GM18873 (cell line): Measurements from ENCODE around the gene OBP2B.

Experiments
- ATAC-seq: cut with Tn5 transposase; IDR thresholded peaks from one replicate; pipeline ENCODE4 v1.9.1; 2021; ENCODE audit warnings: mild to moderate bottlenecking, moderate library complexity, moderate number of reproducible peaks; ENCODE audit not compliant: unreplicated experiment, low FRiP score

OBP2B gene

DNA sequence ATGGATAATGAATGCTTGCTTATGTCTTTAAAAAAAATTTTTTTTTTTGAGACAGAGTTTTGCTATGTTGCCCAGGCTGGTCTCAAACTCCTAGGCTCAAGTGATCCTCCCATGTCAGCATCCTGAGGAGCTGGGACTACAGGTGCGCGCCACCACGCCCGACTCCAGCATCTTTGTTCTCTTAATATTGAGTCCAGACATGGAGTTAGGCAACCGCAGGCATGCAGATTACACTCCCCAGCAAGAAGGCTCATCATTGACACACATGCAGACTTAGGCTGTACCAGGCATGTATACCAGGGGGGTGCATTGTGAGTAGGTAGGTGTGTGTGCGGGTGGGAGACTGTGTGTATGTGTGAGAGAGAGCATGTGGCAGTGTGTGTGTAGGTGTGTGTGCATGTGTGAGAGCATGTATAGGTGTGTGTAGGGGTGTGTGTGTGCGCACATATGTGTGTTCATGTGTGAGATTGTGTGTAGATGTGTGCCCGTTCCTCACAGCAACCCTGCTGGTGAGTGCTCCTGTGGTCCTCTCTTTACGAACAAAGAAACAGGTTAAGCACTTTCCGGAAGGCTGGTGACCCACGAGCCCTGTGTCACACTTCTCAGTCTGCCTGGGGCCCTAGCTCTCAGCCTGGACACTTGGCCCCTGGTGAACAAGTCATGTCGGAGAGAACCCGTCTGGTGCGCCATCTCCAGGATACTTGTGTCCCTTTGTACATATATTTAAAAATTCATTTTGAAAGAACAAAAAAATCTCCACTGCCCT lies 6.2 kb downstream of the OBP2B start:
- ATAC-seq, result no peak

DNA sequence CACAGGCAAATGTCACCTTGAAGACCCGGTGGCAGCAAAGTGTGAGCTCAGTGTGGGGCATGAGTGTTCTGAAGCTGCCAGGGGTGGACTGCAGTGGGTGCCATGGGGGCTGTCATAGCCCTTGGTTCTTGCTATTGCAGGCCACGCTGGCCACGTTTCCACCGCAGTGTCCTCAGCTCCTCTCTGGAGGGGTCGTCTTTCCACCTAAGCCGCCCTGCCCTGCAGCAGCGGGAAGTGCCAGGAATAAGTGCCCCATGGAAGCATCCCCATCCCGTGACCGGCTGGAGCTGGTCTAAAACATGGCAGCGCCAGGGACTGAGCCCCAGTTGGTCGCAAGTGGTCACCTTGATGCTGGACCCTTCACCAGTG lies 6.9 kb downstream of the OBP2B start:
- no peak for ATAC-seq

DNA sequence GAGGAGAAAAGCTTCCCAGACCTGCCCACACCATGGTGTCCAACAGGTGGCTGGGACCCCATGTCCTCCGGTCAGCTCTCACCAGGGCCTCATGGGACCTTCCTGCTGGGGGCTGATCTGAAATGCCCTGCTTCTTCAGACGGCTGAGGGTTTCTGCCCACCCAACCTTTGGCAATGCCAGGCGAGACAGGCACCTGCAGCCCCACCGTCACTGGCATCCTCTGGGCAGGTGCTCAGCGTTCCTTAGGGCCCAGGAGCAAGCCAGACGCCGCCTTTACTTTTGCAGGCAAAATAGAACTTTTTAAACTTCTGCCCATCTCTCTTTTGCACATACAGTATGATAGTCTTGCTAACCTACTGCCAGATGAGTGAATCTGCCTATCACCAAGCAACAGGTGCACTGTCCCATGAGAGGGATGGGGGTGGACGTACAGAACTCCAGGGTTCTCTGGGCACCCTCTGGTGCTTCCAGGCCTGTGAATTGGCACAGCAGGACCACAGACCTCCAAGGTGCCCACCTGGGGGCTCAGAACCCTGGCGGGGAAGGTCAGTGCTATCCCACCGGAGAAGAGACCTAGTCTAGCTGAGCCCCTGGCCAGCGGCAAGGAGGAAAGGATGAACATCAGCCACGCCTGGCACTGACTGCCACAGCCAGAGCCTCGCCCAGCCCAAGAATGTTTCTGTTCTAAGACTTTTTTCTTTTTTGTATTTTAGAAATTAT lies 7.5 kb downstream of the OBP2B start:
- no peak for ATAC-seq

DNA sequence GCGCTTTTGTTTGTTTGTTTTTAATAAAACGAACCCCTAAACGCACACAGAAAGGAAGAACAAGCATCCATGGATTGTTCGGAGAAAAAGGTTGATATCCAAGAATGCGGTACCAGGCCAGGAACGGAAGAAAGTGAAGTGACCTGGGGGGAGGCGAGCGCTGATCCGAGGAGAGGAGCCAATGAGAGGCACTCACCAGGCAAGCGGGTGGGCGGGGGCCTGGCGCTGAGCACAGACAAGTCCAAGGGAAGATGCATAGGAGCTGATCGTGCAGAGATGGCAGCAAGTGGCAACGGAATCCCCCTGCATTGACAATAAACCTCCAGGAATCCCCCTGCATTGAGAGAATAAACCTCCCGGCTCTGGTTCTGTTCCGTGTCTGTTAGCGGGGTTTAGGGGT lies 8.4 kb downstream of the OBP2B start:
- no peak for ATAC-seq

DNA sequence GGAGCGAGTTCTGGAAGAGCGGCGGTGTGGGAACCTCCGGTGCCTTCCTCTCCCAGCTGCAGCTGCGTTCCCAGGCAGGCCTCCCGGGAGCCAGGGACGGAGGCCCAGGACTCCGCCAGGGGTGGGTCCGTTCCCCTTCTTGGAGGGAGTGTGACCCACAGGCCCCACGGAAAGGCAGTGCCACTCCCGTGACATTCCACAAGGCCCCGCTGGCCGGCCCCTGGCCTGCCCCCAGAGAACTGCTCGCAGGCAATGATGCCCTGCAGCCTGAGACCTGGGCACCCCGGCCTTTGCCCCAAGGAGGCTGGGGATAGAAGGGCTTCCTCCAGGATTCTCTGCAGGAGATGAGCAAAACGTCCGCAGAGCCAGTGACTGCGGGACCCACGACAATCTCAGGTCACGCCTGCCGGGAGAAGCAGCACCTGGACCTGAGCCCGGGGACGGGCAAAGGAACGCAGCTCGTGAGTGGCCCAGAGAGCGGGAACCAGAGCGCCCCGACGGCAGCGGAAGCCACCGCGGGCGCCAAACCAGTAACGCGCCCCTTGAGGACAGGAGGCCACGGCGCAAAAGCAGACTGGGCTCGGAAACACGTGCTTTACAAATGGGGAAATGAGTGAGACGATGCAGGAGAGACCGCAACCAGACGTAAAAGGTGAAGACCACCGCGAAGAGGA lies 9.3 kb downstream of the OBP2B start:
- ATAC-seq, result no peak

DNA sequence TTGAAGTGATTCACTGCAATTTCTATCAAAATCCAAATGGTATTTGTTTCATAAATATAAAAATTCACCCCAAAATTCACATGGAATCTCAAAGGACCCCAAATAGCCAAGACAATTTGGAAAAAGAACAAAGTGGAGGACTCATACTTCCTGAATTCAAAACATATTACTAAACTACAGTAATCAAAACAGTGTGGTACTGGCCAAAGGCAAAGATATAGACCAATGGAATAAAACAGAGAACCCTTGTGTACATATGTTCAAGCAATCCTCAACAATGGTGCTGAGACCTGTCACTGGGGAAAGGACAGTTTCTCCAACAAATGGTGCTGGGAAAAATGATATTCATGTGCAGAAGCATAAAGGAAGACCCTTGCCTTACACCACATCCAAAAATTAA lies 14.0 kb downstream of the OBP2B start:
- ATAC-seq, result no peak

DNA sequence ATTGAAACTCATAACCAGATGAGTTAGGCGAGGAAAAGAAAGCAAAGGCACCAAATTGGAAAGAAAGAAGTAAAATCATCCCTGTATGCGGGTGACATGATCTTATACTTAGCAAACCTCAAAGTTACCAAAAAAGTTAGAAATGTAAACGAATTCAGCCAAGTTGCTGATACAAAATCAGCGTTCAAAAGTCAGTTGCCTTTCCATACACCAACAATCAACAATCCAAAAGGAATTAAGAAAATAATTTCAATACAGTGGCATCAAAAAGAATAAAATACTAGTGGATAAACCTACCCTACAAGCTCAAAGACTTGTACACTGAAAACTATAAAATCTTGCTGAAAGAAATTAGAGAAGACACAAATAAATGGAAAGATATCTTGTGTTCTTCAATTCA lies 14.5 kb downstream of the OBP2B start:
- ATAC-seq, result no peak

DNA sequence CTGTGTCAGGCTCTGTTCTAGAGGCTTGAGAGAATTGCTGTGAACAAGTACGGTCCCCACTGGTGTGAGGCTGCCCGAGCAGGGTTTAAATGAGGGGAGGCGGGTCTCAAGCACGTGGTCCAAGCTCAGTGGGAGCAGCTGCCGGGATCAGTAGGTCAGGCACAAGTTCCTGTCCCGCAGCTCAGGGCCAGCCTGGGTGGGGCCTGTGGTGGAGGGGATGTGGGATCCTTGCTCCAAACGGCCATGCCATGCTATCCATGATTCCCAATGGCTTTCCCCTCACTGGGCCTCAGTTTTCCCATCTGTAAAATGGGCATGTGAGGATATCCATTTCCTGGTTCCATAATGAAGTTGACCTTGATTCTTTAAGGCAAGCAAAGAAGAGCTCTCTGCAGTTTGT lies 17.1 kb downstream of the OBP2B start:
- no peak for ATAC-seq

DNA sequence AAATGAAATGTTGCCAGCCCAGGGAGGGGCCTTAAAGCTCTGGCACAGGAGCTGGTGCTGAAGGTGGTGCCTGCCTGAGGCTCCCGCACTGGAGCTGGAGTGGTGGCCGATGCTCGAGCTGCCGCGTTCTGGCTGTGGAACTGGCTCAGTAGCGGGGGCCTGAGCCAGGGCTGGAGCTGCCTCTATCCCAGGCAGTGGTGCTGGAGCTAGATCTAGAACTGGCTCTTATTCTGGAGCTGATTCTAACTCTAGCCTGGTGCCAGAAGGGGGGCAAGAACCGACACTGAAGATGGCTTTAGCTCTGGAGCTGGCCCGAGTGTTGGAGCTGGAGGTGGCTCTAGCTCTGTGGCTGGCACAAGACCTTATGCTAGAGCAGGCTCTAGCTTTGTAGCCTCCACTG lies 19.2 kb downstream of the OBP2B start:
- ATAC-seq, result no peak

DNA sequence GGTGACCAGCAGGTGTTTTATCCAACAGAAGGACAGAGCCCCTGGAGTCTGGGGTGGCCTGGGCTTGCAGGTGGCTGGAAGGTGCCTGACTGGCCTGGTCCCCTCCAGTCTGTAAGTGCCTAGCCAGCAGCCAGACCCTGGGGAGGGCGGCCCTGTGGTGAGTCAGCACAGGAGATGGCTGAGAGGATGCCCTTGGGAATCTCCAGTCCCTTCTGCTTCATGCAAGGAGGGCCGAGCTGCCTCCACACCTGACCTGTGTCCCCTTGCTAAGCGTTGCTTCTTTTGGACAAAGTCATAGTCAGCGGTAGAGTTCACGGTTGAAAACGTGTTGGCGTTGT lies 20.2 kb downstream of the OBP2B start:
- no peak for ATAC-seq

DNA sequence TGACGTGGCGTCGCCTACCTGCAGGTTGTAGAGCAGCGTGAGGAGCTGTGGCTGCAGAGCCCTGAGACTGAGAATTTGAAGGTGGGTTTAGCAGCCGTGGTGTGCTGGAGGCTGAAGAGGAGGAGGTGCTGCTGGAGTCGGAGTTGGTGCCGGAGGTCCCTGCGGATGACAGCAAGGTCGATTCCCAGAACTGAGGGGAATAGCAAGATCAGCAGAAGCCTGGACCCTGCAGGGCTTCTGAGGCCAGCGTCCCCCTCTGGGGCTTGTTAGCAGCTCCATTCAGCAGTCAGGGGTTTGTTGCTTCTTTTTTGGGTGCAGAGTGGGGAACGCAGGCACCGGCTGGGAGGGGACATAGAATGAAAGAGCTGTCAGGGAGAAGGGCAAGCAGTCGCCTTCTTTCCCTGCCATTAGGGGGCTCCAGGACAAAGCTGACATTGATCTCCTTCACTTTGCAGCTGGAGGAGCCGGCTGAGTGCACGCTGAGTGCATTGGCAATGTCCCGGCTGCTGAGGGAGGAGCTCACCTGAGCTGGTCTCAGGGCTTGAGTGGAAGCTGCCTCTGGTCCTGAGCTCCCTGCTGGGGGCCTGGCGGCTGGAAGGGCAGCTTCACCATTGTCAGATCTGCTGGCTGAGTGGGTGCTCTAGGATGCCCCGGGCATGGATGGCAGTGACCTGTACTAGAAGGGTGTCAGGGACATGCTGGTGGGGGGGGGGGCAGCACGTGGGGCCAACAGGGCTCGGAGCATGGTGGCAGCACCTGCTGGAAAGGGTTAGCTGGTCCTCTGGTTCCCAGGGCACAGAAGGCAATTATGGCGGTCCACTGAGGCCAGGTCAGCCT lies 20.8 kb downstream of the OBP2B start:
- ATAC-seq, result no peak

DNA sequence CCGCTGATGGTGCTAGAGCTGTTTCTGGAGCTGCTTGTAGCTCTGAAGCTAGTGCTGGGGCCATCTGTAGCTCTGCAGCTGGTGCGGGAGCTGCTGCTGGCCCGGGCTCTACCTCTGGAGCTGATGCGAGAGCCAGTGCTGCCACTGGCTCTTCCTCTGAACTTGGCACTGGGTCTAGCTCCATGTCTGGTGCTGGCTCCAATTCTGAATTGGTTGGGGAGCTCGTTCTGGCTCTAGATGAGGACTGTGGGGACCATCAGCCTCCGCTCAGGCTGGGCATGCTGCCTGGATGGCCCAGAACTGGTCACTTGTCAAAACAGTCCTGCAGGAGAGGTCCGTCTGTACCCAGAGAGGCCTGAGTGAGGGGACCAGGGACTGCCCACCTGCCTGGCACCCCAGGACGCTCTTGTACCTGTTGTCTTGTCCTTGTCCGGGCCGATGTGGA lies 21.5 kb downstream of the OBP2B start:
- ATAC-seq, result no peak

DNA sequence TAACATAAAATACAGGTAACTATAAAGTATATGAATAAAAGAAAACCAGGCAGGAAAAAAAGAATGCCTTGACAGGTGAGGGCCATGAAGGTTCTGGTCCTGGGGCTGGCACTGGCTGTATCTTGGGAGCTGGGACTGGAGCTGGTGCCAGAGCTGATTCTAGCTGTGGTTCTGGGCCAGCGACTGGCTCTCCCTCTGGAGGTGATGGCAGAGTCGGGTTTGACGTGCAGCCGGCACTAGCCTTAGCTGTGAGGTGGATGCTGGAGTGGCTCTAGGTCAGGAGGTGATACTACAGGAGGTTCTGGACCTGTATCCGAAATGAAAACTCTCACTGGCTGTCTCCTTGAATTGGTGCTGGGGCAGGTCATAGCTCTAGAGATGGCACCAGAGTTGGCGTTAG lies 22.3 kb downstream of the OBP2B start:
- no peak for ATAC-seq

DNA sequence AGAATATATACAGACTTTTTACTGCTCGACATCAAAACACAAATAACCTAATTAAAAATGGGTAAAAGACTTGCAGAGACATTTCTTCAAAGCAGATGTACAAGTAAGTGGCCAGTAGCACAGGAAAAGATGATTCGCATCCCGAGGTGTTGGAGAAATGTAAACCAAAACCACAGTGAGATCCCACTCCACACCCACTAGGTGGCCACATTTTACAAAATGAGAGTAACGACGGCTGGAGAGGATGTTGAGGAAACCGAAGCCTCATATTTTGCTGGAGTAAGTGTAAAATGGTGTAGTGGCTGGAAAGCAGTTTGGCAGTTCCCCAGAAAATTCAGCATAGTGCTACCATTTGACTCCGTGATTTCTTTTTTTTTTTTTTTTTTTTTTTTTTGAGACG lies 24.1 kb downstream of the OBP2B start:
- ATAC-seq, result no peak

DNA sequence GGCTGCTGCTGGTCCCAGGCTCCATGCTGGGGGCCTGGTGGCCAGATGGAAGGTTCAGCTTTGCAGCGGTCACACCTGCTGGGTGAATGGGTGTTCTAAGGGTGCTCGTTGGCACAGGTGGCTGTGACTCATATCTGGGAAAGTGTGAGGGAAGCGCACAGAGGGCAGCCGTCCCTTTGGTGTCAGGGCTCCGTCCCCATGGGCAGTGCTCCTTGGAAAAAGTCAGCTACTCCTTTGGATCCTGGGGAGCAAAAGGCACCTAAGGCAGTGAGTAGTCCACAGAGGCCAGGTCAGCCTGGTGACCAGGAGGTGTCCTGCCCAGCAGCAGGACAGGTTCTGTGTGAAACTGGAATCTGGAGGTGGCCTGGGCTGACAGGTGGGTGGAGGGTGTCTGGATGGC lies 26.9 kb downstream of the OBP2B start:
- ATAC-seq, result no peak

DNA sequence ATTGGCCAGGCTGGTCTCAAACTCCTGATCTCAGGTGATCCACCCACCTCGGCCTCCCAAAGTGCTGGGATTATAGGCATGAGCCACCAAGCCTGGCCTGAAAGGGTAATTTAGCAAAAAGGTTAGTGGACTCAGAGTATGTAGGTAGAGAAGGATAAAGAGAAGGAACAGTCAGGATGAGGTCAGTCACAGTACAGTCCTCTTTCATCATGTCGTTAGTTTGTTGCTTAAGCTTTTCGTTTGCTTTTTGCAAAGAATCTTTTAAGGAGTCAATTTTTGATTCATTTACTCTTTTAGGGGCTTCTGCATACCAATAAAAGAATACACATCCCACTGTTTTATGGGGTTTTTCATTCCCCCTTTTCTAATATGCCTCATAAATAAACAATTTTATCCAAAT lies 27.5 kb downstream of the OBP2B start:
- no peak for ATAC-seq

DNA sequence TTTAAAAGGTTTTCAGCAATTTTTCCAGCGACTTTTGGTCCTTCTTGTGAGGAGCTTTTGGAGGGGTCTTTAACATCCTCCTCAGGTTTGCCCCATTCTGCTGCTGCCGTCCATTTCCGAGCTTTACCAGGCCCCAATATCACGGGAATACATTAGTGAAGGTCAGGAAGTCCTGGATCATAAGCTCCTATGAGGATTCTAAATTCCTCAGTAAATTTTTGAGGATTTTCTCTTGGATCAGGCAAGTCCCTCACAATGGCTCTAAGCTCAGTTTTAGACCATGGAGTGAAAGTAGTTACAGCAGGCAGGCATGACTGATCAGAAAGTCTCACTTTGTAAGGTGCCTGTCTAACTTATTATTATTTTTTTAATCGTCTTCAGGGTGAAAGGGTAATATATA lies 28.1 kb downstream of the OBP2B start:
- no peak for ATAC-seq

DNA sequence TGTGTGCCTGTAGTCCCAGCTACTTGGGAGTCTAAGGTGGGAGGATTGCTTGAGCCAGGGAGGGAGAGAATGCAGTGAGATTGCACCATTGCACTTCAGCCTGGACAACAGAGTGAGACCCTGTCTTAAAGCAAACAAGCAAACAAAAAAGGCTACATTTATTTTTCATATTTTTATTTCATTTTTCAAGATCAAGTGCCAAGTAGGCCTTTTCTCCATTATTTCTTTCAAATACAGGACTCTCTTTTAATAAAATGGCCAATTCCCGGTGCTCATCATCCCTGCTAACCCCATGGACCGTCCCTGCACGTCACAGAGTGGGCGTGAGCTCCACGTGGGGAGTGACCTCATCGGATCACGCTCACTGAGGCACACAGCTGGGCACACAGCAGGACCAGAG lies 36.0 kb downstream of the OBP2B start:
- ATAC-seq, result no peak

DNA sequence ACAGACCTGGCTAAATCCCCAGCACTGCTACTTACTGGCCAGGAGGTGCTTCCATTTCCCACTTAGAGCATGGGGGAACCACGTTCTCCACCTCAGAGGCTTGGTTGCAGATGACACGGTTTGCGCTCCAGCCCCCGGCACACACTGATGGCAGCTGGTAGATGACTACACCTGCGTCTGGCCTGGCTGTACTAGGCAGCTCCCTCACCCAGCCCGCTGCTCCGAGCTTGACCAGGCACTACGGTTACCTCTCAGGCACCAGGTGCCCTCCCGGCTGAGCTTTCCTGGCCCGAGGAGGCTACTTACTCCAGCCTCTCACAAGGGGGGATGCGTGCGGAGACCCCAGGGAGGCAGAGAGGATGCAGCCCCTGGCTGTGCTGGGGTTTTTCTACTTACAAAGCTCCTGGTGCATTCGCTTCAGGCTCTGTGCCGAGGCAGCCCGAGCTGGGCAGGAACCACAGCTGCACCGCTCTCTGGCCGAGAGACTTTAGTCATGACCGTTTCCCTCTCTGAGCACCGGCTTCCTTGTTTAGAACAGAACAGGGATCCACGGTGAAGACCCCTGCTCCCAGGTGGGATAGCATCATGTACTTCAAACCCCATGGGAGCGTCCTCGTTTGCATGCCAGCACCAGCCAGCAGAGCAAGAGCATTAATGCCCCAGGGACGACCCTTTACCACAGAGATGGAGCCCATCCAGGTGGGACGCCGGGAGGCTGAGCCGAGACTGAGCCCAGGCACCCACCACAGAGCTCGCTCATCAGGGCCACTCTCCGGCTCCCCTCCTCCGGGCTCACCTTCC lies 37.7 kb downstream of the OBP2B start:
- ATAC-seq, result no peak

DNA sequence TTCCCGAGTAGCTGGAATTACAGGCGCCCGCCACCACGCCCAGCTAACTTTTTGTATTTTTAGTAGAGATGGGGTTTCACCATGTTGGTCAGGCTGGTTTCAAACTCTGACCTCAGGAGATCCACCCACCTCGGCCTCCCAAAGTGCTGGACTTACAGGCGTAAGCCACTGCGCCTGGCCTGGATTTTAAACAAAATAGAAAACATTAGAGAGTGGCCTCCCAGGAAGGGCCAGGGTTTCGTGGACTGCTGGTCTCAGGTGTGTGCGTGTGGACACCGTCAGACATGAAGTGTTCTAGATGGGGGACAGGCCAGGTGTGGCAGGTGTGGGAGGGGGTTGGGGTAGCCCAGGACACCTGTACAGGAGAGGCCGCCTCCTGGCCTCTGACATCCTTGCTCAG lies 38.3 kb downstream of the OBP2B start:
- ATAC-seq, result no peak
